ENCODE measurements around the gene CCDC89. TPM values are rescaled to one million over a fixed set of nuclear protein-coding genes. Genes with fewer than 3 reads are reported as not detected.
"Not testable (repeated sequence)": the region's sequence is repeated elsewhere in the genome, so short reads cannot be mapped to it uniquely, and the experiment has no call there.

CCDC89 gene
- total RNA-seq, 1 experiment from 2014 or later, result 0.37 TPM

DNA sequence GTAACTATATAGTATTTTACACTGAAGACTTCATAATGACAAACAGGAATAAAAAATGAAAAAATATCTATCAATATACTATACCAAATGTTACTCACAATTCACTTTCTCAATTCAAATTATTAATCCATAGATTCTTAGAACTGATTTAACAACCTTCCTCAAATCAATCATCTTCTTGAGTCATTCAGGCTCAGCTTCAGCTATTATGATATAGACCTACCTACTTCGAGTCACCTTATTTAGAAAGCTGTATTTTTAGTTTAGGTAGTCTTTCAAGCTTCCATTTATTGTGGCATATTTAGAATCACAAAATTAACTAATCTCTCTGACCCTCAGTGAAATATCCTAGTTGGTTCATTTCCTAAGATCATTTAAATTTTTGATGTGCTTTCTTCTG lies 29.2 kb downstream of the CCDC89 start:
- H3K36me3 ChIP-seq (ENCODE audit: insufficient read depth, low read length), result peaks cover 74% of the 10 kb centered on the region

DNA sequence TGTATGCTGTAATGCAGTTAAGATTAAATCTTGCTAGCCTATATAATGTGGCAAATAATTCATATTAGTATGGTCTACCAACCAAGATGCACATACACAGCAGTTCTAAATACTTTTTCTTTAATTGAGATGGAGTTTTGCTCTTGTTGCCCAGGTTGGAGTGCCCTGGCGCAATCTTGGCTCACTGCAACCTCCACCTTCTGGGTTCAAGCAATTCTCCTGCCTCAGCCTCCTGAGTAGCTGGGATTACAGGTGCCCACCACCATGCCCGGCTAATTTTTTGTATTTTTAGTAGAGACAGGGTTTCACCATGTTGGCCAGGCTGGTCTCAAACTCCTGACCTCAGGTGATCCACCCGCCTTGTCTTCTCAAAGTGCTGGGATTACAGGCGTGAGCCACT lies 31.7 kb downstream of the CCDC89 start:
- Histone ChIP-seq H3K36me3 (ENCODE audit: insufficient read depth, low read length) (peaks cover 51% of the 10 kb centered on the region), H3K4me1 (ENCODE audit: low read length) (peaks cover 40% of the 10 kb centered on the region), H3K79me2 (ENCODE audit: low read length) (peaks cover 75% of the 10 kb centered on the region)
- H2AFZ ChIP-seq (ENCODE audit: low read length); H3K9me3 ChIP-seq (ENCODE audit: low read length); DNase-seq; H3K27me3 ChIP-seq (ENCODE audit: low read length); H3K4me2 ChIP-seq (ENCODE audit: low read depth, low read length, poor library complexity, severe bottlenecking); H3K4me3 ChIP-seq (ENCODE audit: low read length); H4K20me1 ChIP-seq (ENCODE audit: insufficient read depth, low read depth, low read length); H3K27ac ChIP-seq (ENCODE audit: low read length); H3K9me2 ChIP-seq (replicated peaks; ENCODE audit: insufficient read depth, low read length); H3K9ac ChIP-seq (ENCODE audit: low read length): not testable (repeated sequence)

More for the DNA sequence above, 29.2 kb downstream of the CCDC89 start:
- no peak overlapping the region for H3K4me3 ChIP-seq (ENCODE audit: low read length)
- no peaks in the 10 kb centered on the region for H3K9me3 ChIP-seq (ENCODE audit: low read length)
- H2AFZ ChIP-seq (ENCODE audit: low read length), result no peak overlapping the region
- no peak overlapping the region for H3K9ac ChIP-seq (ENCODE audit: low read length)
- H3K27ac ChIP-seq (ENCODE audit: low read length), result no peak overlapping the region
- H3K79me2 ChIP-seq (ENCODE audit: low read length), result peaks cover 80% of the 10 kb centered on the region
- H3K4me2 ChIP-seq (ENCODE audit: low read depth, low read length, poor library complexity, severe bottlenecking), result no peak overlapping the region
- DNase-seq, result no peak
- H4K20me1 ChIP-seq (ENCODE audit: insufficient read depth, low read depth, low read length), result peaks cover 30% of the 10 kb centered on the region
- no peaks in the 10 kb centered on the region for H3K27me3 ChIP-seq (ENCODE audit: low read length)
- H3K9me2 ChIP-seq (replicated peaks; ENCODE audit: insufficient read depth, low read length), result no peaks in the 10 kb centered on the region
- H3K4me1 ChIP-seq (ENCODE audit: low read length), result peaks cover 47% of the 10 kb centered on the region

DNA sequence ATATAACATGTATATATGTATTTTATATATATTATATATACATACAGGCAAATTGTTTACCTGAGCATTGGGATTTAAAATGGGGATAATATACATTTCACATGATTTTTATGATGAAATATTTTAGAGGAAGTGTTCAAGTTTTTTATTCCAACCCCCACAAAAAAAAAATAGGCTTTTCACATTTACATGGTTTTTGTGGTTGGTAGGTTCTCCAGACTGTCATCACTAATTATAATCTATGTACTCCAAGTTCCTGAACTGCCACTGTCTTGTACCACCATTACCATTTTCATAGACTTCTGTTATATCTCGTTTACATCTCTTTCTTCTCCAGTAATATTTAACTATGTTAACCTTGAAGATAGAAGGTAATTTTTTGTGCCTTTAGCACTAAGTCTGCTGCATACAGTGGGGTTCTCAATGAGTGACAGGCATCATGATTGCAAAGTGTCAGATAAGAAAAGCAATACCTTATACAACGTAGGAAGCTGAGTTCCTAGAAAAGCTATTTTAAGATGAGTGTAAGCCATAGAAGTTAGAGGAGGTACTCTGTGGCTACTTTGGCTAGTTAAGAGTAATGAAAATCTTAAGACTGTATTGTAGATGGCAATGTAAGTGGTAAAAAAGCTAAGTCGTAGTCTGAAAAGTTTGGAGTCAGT lies 33.1 kb downstream of the CCDC89 start:
- no peaks in the 10 kb centered on the region for H4K20me1 ChIP-seq (ENCODE audit: insufficient read depth, low read depth, low read length)
- H3K27me3 ChIP-seq (ENCODE audit: low read length), result no peaks in the 10 kb centered on the region
- DNase-seq, result no peak
- H2AFZ ChIP-seq (ENCODE audit: low read length), result no peak overlapping the region
- H3K36me3 ChIP-seq (ENCODE audit: insufficient read depth, low read length), result peaks cover 37% of the 10 kb centered on the region
- H3K4me3 ChIP-seq (ENCODE audit: low read length), result no peak overlapping the region
- H3K9me3 ChIP-seq (ENCODE audit: low read length), result no peaks in the 10 kb centered on the region
- H3K4me1 ChIP-seq (ENCODE audit: low read length), result peaks cover 36% of the 10 kb centered on the region
- H3K9me2 ChIP-seq (replicated peaks; ENCODE audit: insufficient read depth, low read length), result no peaks in the 10 kb centered on the region
- no peak overlapping the region for H3K4me2 ChIP-seq (ENCODE audit: low read depth, low read length, poor library complexity, severe bottlenecking)
- H3K27ac ChIP-seq (ENCODE audit: low read length), result peak overlapping the region; percentile 15; the same call in 1 of the 2 replicates
- H3K79me2 ChIP-seq (ENCODE audit: low read length), result peaks cover 67% of the 10 kb centered on the region
- H3K9ac ChIP-seq (ENCODE audit: low read length), result no peak overlapping the region

GRCh38 chr11:85651118-85651517 lies 34.9 kb downstream of the CCDC89 start:
- H3K4me2 ChIP-seq (ENCODE audit: low read depth, low read length, poor library complexity, severe bottlenecking), result no peak overlapping the region
- no peak for DNase-seq
- H3K27me3 ChIP-seq (ENCODE audit: low read length), result no peaks in the 10 kb centered on the region
- peaks cover 49% of the 10 kb centered on the region for H3K79me2 ChIP-seq (ENCODE audit: low read length)
- no peaks in the 10 kb centered on the region for H3K9me3 ChIP-seq (ENCODE audit: low read length)
- no peak overlapping the region for H3K9ac ChIP-seq (ENCODE audit: low read length)
- H3K27ac ChIP-seq (ENCODE audit: low read length), result no peak overlapping the region
- H2AFZ ChIP-seq (ENCODE audit: low read length), result no peak overlapping the region
- H3K4me1 ChIP-seq (ENCODE audit: low read length), result peaks cover 38% of the 10 kb centered on the region
- no peaks in the 10 kb centered on the region for H3K9me2 ChIP-seq (replicated peaks; ENCODE audit: insufficient read depth, low read length)
- H4K20me1 ChIP-seq (ENCODE audit: insufficient read depth, low read depth, low read length), result no peaks in the 10 kb centered on the region
- no peak overlapping the region for H3K4me3 ChIP-seq (ENCODE audit: low read length)
- peaks cover 19% of the 10 kb centered on the region for H3K36me3 ChIP-seq (ENCODE audit: insufficient read depth, low read length)

GRCh38 chr11:85647604-85648299 lies 38.2 kb downstream of the CCDC89 start, which contains the start of gene TMEM126A:
Gene TMEM126A, plus strand, starts transcription at chr11:85647967. Its CDS starts 2,289 bp downstream, at chr11:85650256.
- no peaks in the 10 kb centered on the region for H3K27me3 ChIP-seq (ENCODE audit: low read length)
- H3K4me2 ChIP-seq (ENCODE audit: low read depth, low read length, poor library complexity, severe bottlenecking), result peak within 1 kb of the TSS; percentile 89
- H3K4me1 ChIP-seq (ENCODE audit: low read length), result peaks cover 42% of the 10 kb centered on the region
- H3K9ac ChIP-seq (ENCODE audit: low read length), result peak within 1 kb of the TSS; percentile 74
- H3K36me3 ChIP-seq (ENCODE audit: insufficient read depth, low read length), result no peaks in the 10 kb centered on the region
- peak within 1 kb of the TSS; percentile 79 for H3K27ac ChIP-seq (ENCODE audit: low read length)
- H3K79me2 ChIP-seq (ENCODE audit: low read length), result peaks cover 26% of the 10 kb centered on the region
- H4K20me1 ChIP-seq (ENCODE audit: insufficient read depth, low read depth, low read length), result no peaks in the 10 kb centered on the region
- peak within 1 kb of the TSS; percentile 31 for H2AFZ ChIP-seq (ENCODE audit: low read length)
- H3K4me3 ChIP-seq (ENCODE audit: low read length), result peak within 1 kb of the TSS; percentile 72
- H3K9me2 ChIP-seq (replicated peaks; ENCODE audit: insufficient read depth, low read length), result no peaks in the 10 kb centered on the region
- peak; percentile 100 for DNase-seq
- H3K9me3 ChIP-seq (ENCODE audit: low read length), result no peaks in the 10 kb centered on the region

GRCh38 chr11:85647078-85647477 lies 38.9 kb downstream of the CCDC89 start:
- H3K9ac ChIP-seq (ENCODE audit: low read length), result peak overlapping the region; percentile 74
- H3K27ac ChIP-seq (ENCODE audit: low read length), result peak overlapping the region; percentile 59
- H3K79me2 ChIP-seq (ENCODE audit: low read length), result peaks cover 26% of the 10 kb centered on the region
- H2AFZ ChIP-seq (ENCODE audit: low read length), result peak overlapping the region; percentile 31; the same call in 1 of the 2 replicates
- peaks cover 42% of the 10 kb centered on the region for H3K4me1 ChIP-seq (ENCODE audit: low read length)
- H3K9me3 ChIP-seq (ENCODE audit: low read length), result no peaks in the 10 kb centered on the region
- H3K4me3 ChIP-seq (ENCODE audit: low read length), result peak overlapping the region; percentile 72
- no peaks in the 10 kb centered on the region for H4K20me1 ChIP-seq (ENCODE audit: insufficient read depth, low read depth, low read length)
- peak; percentile 74 for DNase-seq
- H3K9me2 ChIP-seq (replicated peaks; ENCODE audit: insufficient read depth, low read length), result no peaks in the 10 kb centered on the region
- H3K4me2 ChIP-seq (ENCODE audit: low read depth, low read length, poor library complexity, severe bottlenecking), result peak overlapping the region; percentile 89
- no peaks in the 10 kb centered on the region for H3K36me3 ChIP-seq (ENCODE audit: insufficient read depth, low read length)
- H3K27me3 ChIP-seq (ENCODE audit: low read length), result no peaks in the 10 kb centered on the region

DNA sequence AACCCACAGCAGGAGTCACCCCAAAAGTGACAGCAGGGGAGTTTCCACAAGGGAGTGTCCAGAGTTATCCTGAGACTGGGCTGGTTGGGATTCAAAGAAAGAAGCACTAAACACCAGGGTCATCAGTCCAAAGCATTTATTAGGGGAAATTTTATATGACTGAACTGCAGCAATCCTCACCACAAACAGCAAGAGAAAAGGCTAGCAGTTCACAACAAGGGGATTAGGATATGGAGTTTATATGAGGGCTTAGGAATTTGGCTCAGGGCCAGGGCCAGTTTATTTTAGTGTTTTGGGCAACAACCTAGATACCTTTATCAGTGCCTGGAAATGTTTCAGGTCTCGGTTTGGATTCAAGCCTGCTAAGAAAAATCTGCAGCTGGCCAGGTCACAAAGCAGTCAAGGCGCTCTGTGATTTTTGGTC lies 42.8 kb downstream of the CCDC89 start:
- Histone ChIP-seq H3K9me2 (replicated peaks; ENCODE audit: insufficient read depth, low read length) (no peaks in the 10 kb centered on the region), H2AFZ (ENCODE audit: low read length) (no peak overlapping the region), H3K79me2 (ENCODE audit: low read length) (no peaks in the 10 kb centered on the region), H3K27me3 (ENCODE audit: low read length) (no peaks in the 10 kb centered on the region), H3K4me1 (ENCODE audit: low read length) (peaks cover 16% of the 10 kb centered on the region), H3K27ac (ENCODE audit: low read length) (no peak overlapping the region), H3K36me3 (ENCODE audit: insufficient read depth, low read length) (peaks cover 8% of the 10 kb centered on the region; the same call in 1 of the 2 replicates), H3K4me3 (ENCODE audit: low read length) (no peak overlapping the region), H3K9ac (ENCODE audit: low read length) (no peak overlapping the region), H4K20me1 (ENCODE audit: insufficient read depth, low read depth, low read length) (no peaks in the 10 kb centered on the region), H3K9me3 (ENCODE audit: low read length) (no peaks in the 10 kb centered on the region), H3K4me2 (ENCODE audit: low read depth, low read length, poor library complexity, severe bottlenecking) (no peak overlapping the region)
- DNase-seq, result no peak

DNA sequence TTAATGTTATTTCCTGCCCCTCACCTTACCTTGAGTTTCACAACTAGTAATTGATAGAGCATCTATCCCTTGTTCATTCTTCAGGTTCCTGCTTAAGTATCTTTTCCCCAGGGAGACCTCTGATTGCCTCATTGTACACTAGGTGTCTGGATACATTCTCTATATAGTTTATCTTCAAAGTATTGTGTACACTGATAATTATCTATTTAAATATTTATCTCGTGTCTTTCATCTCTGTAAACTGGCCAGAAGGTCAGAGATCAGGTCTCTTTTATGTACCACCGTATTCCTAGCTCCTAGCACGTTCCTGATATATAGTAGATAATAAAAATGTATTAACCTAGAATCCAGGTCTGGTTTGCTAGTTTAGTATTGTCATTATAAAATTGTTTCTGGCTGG lies 51.2 kb downstream of the CCDC89 start:
- no peak overlapping the region for H3K4me3 ChIP-seq (ENCODE audit: low read length)
- H4K20me1 ChIP-seq (ENCODE audit: insufficient read depth, low read depth, low read length), result peaks cover 4% of the 10 kb centered on the region; the same call in 1 of the 2 replicates
- H3K9ac ChIP-seq (ENCODE audit: low read length), result no peak overlapping the region
- H3K9me2 ChIP-seq (replicated peaks; ENCODE audit: insufficient read depth, low read length), result no peaks in the 10 kb centered on the region
- H3K79me2 ChIP-seq (ENCODE audit: low read length), result peaks cover 31% of the 10 kb centered on the region
- no peak overlapping the region for H3K4me2 ChIP-seq (ENCODE audit: low read depth, low read length, poor library complexity, severe bottlenecking)
- peaks cover 7% of the 10 kb centered on the region for H3K4me1 ChIP-seq (ENCODE audit: low read length)
- no peaks in the 10 kb centered on the region for H3K9me3 ChIP-seq (ENCODE audit: low read length)
- no peaks in the 10 kb centered on the region for H3K27me3 ChIP-seq (ENCODE audit: low read length)
- H2AFZ ChIP-seq (ENCODE audit: low read length), result no peak overlapping the region
- no peak for DNase-seq
- no peak overlapping the region for H3K27ac ChIP-seq (ENCODE audit: low read length)
- peaks cover 69% of the 10 kb centered on the region for H3K36me3 ChIP-seq (ENCODE audit: insufficient read depth, low read length)

Data from Karpas-422 (cell line).